ENCODE data around the gene SLC24A3.

The SLC24A3 gene

DNA sequence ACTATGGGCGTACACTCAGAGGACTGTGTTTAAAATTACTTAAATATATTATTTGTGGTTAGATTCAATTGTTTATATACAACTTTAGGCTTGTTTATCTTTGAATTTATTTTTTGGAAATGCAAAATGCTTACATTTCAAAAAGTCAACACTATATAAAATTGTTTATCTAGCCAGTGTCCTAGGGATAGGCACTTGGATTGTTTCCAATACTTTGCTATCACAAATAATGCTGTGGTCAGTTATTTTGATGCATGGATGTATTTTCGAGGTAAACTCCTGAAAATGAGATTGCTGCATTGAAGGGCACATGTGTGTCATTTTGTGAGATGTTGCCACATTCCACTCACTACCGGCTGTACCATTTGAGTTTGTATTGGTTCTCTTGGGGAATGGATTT lies 213.9 kb downstream of the SLC24A3 start:
- H3K27me3 ChIP-seq (ENCODE audit: control insufficient read depth in 5 of 5, insufficient read depth in 4 of 5, low read length in 5 of 5) = peaks cover 0 to 3% (median 0%) of the 10 kb centered on the region in 5 donors
- no peaks in the 10 kb centered on the region for H3K36me3 ChIP-seq (ENCODE audit: control insufficient read depth in 5 of 5, insufficient read depth in 5 of 5, low read length in 5 of 5)
- H3K4me1 ChIP-seq (ENCODE audit: control insufficient read depth in 5 of 5, insufficient read depth in 5 of 5, low read length in 5 of 5) = peaks cover 0 to 10% (median 0%) of the 10 kb centered on the region in 5 donors
- H3K9me3 ChIP-seq (ENCODE audit: control insufficient read depth in 5 of 5, low read length in 5 of 5) = peaks cover 0 to 3% (median 0%) of the 10 kb centered on the region in 5 donors
- H3K9ac ChIP-seq (ENCODE audit: low read length in 5 of 5) = no peak overlapping the region
- H3K4me3 ChIP-seq (ENCODE audit: low read depth in 1 of 5, low read length in 5 of 5) = no peak overlapping the region
- no peak overlapping the region for H3K27ac ChIP-seq (ENCODE audit: low read depth, low read length)

GRCh38 chr20:19427480-19427879 lies 215.0 kb downstream of the SLC24A3 start:
- H3K9ac ChIP-seq (ENCODE audit: low read length in 5 of 5) = no peak overlapping the region
- peaks cover 0 to 3% (median 0%) of the 10 kb centered on the region in 5 donors for H3K27me3 ChIP-seq (ENCODE audit: control insufficient read depth in 5 of 5, insufficient read depth in 4 of 5, low read length in 5 of 5)
- H3K4me1 ChIP-seq (ENCODE audit: control insufficient read depth in 5 of 5, insufficient read depth in 5 of 5, low read length in 5 of 5) = peaks cover 0 to 10% (median 0%) of the 10 kb centered on the region in 5 donors
- H3K9me3 ChIP-seq (ENCODE audit: control insufficient read depth in 5 of 5, low read length in 5 of 5) = no peaks in the 10 kb centered on the region
- H3K36me3 ChIP-seq (ENCODE audit: control insufficient read depth in 5 of 5, insufficient read depth in 5 of 5, low read length in 5 of 5) = no peaks in the 10 kb centered on the region
- H3K27ac ChIP-seq (ENCODE audit: low read depth, low read length) = no peak overlapping the region
- H3K4me3 ChIP-seq (ENCODE audit: low read depth in 1 of 5, low read length in 5 of 5) = no peak overlapping the region

DNA sequence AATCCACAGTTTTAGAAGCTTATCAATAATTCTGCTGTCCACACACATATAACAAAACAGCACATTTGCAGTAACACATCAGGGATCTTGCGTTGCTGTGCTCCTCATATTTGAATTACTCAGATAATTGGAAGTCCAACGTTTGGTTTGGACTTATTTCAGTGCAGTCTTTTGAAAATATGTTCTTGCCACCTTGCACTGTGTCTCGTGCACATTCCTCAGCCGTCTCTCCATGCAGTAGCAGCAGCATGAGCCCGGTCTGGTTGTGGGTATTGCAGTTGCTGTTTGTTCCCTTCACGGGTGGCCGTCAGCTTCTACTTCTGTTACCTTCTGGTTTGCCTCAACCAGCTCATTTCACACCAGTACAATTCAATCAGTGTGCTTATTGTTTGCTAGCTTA lies 215.5 kb downstream of the SLC24A3 start:
- no peaks in the 10 kb centered on the region for H3K36me3 ChIP-seq (ENCODE audit: control insufficient read depth in 5 of 5, insufficient read depth in 5 of 5, low read length in 5 of 5)
- H3K9me3 ChIP-seq (ENCODE audit: control insufficient read depth in 5 of 5, low read length in 5 of 5) = no peaks in the 10 kb centered on the region
- peaks cover 0 to 3% (median 0%) of the 10 kb centered on the region in 5 donors for H3K27me3 ChIP-seq (ENCODE audit: control insufficient read depth in 5 of 5, insufficient read depth in 4 of 5, low read length in 5 of 5)
- no peak overlapping the region for H3K4me3 ChIP-seq (ENCODE audit: low read depth in 1 of 5, low read length in 5 of 5)
- no peak overlapping the region for H3K27ac ChIP-seq (ENCODE audit: low read depth, low read length)
- no peak overlapping the region for H3K9ac ChIP-seq (ENCODE audit: low read length in 5 of 5)
- H3K4me1 ChIP-seq (ENCODE audit: control insufficient read depth in 5 of 5, insufficient read depth in 5 of 5, low read length in 5 of 5) = peaks cover 0 to 10% (median 0%) of the 10 kb centered on the region in 5 donors

DNA sequence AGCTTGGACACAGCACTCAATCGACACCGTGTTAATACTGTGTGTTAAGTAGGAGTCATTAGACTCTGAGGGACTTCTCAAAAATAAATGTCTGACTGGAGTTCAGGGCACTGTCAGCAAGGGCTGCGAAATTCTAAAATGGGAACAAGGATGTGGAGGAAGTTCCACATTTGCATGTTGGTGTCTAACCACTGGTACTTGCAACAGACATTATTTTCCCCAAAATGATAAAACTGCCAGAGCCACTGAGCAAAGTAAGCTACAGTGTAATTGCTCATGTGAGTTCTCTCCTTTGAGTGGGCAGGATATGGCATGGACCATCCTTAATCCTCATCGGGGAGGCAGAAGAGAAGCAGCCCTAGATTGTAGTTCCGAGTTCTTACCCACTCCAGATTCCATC lies 215.9 kb downstream of the SLC24A3 start:
- H3K4me1 ChIP-seq (ENCODE audit: control insufficient read depth in 5 of 5, insufficient read depth in 5 of 5, low read length in 5 of 5) = peaks cover 0 to 10% (median 0%) of the 10 kb centered on the region in 5 donors
- H3K4me3 ChIP-seq (ENCODE audit: low read depth in 1 of 5, low read length in 5 of 5) = no peak overlapping the region
- peaks cover 0 to 3% (median 0%) of the 10 kb centered on the region in 5 donors for H3K27me3 ChIP-seq (ENCODE audit: control insufficient read depth in 5 of 5, insufficient read depth in 4 of 5, low read length in 5 of 5)
- no peak overlapping the region for H3K9ac ChIP-seq (ENCODE audit: low read length in 5 of 5)
- no peaks in the 10 kb centered on the region for H3K36me3 ChIP-seq (ENCODE audit: control insufficient read depth in 5 of 5, insufficient read depth in 5 of 5, low read length in 5 of 5)
- H3K27ac ChIP-seq (ENCODE audit: low read depth, low read length) = no peak overlapping the region
- H3K9me3 ChIP-seq (ENCODE audit: control insufficient read depth in 5 of 5, low read length in 5 of 5) = no peaks in the 10 kb centered on the region

GRCh38 chr20:19429538-19429937 lies 217.1 kb downstream of the SLC24A3 start:
- Histone ChIP-seq H3K27ac (ENCODE audit: low read depth, low read length) (no peak overlapping the region), H3K27me3 (ENCODE audit: control insufficient read depth in 5 of 5, insufficient read depth in 4 of 5, low read length in 5 of 5) (peaks cover 0 to 3% (median 0%) of the 10 kb centered on the region in 5 donors), H3K36me3 (ENCODE audit: control insufficient read depth in 5 of 5, insufficient read depth in 5 of 5, low read length in 5 of 5) (no peaks in the 10 kb centered on the region), H3K4me1 (ENCODE audit: control insufficient read depth in 5 of 5, insufficient read depth in 5 of 5, low read length in 5 of 5) (peaks cover 0 to 10% (median 2%) of the 10 kb centered on the region in 5 donors), H3K4me3 (ENCODE audit: low read depth in 1 of 5, low read length in 5 of 5) (no peak overlapping the region), H3K9me3 (ENCODE audit: control insufficient read depth in 5 of 5, low read length in 5 of 5) (no peaks in the 10 kb centered on the region), H3K9ac (ENCODE audit: low read length in 5 of 5) (no peak overlapping the region)

- Histone ChIP-seq H3K27ac (ENCODE audit: low read depth, low read length) (no peak overlapping the region), H3K27me3 (ENCODE audit: control insufficient read depth in 5 of 5, insufficient read depth in 4 of 5, low read length in 5 of 5) (peaks cover 0 to 3% (median 0%) of the 10 kb centered on the region in 5 donors), H3K9ac (ENCODE audit: low read length in 5 of 5) (no peak overlapping the region), H3K36me3 (ENCODE audit: control insufficient read depth in 5 of 5, insufficient read depth in 5 of 5, low read length in 5 of 5) (no peaks in the 10 kb centered on the region), H3K4me1 (ENCODE audit: control insufficient read depth in 5 of 5, insufficient read depth in 5 of 5, low read length in 5 of 5) (peaks cover 0 to 10% (median 2%) of the 10 kb centered on the region in 5 donors), H3K4me3 (ENCODE audit: low read depth in 1 of 5, low read length in 5 of 5) (no peak overlapping the region), H3K9me3 (ENCODE audit: control insufficient read depth in 5 of 5, low read length in 5 of 5) (no peaks in the 10 kb centered on the region)
Observed at GRCh38 chr20:19430641-19431315, 218.3 kb downstream of the SLC24A3 start.

GRCh38 chr20:19431316-19431700 lies 218.9 kb downstream of the SLC24A3 start:
- H3K9ac ChIP-seq (ENCODE audit: low read length in 5 of 5) = no peak overlapping the region
- H3K27ac ChIP-seq (ENCODE audit: low read depth, low read length) = no peak overlapping the region
- peaks cover 0 to 10% (median 2%) of the 10 kb centered on the region in 5 donors for H3K4me1 ChIP-seq (ENCODE audit: control insufficient read depth in 5 of 5, insufficient read depth in 5 of 5, low read length in 5 of 5)
- H3K9me3 ChIP-seq (ENCODE audit: control insufficient read depth in 5 of 5, low read length in 5 of 5) = no peaks in the 10 kb centered on the region
- no peak overlapping the region for H3K4me3 ChIP-seq (ENCODE audit: low read depth in 1 of 5, low read length in 5 of 5)
- peaks cover 0 to 3% (median 0%) of the 10 kb centered on the region in 5 donors for H3K27me3 ChIP-seq (ENCODE audit: control insufficient read depth in 5 of 5, insufficient read depth in 4 of 5, low read length in 5 of 5)
- no peaks in the 10 kb centered on the region for H3K36me3 ChIP-seq (ENCODE audit: control insufficient read depth in 5 of 5, insufficient read depth in 5 of 5, low read length in 5 of 5)

- Histone ChIP-seq H3K27ac (ENCODE audit: low read depth, low read length) (no peak overlapping the region), H3K9me3 (ENCODE audit: control insufficient read depth in 5 of 5, low read length in 5 of 5) (no peaks in the 10 kb centered on the region)
Observed at GRCh38 chr20:19431906-19432305, 219.5 kb downstream of the SLC24A3 start.

GRCh38 chr20:19433371-19434350 lies 221.2 kb downstream of the SLC24A3 start:
- no peak overlapping the region for H3K9ac ChIP-seq (ENCODE audit: low read length in 5 of 5)
- peaks cover 0 to 2% (median 0%) of the 10 kb centered on the region in 5 donors for H3K4me1 ChIP-seq (ENCODE audit: control insufficient read depth in 5 of 5, insufficient read depth in 5 of 5, low read length in 5 of 5)
- no peak overlapping the region for H3K27ac ChIP-seq (ENCODE audit: low read depth, low read length)
- H3K27me3 ChIP-seq (ENCODE audit: control insufficient read depth in 5 of 5, insufficient read depth in 4 of 5, low read length in 5 of 5) = peaks cover 0 to 3% (median 0%) of the 10 kb centered on the region in 5 donors
- H3K9me3 ChIP-seq (ENCODE audit: control insufficient read depth in 5 of 5, low read length in 5 of 5) = no peaks in the 10 kb centered on the region
- H3K36me3 ChIP-seq (ENCODE audit: control insufficient read depth in 5 of 5, insufficient read depth in 5 of 5, low read length in 5 of 5) = no peaks in the 10 kb centered on the region
- H3K4me3 ChIP-seq (ENCODE audit: low read depth in 1 of 5, low read length in 5 of 5) = no peak overlapping the region

More at GRCh38 chr20:19431906-19432305, 219.5 kb downstream of the SLC24A3 start:
- no peak overlapping the region for H3K4me3 ChIP-seq (ENCODE audit: low read depth in 1 of 5, low read length in 5 of 5)
- H3K36me3 ChIP-seq (ENCODE audit: control insufficient read depth in 5 of 5, insufficient read depth in 5 of 5, low read length in 5 of 5) = no peaks in the 10 kb centered on the region
- peaks cover 0 to 10% (median 2%) of the 10 kb centered on the region in 5 donors for H3K4me1 ChIP-seq (ENCODE audit: control insufficient read depth in 5 of 5, insufficient read depth in 5 of 5, low read length in 5 of 5)
- no peak overlapping the region for H3K9ac ChIP-seq (ENCODE audit: low read length in 5 of 5)
- peaks cover 0 to 3% (median 0%) of the 10 kb centered on the region in 5 donors for H3K27me3 ChIP-seq (ENCODE audit: control insufficient read depth in 5 of 5, insufficient read depth in 4 of 5, low read length in 5 of 5)

DNA sequence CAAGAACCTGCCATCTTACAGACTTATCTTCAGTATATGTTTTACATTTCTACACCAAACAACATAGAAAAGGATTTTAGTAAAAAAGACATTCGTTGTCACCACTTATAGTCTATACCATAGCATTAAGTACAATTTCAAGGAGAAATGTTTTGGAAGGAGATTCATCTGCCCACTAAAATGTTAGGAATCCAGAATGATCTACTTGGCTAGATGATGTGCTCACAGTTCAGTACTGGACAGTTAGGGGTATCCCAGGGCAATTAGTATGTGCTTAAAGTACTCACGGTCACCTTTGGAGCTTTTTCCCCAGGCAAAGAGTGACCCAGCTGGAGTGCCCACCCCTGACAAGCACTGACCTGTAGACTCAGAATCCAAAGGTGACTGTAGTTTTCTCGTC lies 222.9 kb downstream of the SLC24A3 start:
- no peak overlapping the region for H3K27ac ChIP-seq (ENCODE audit: low read depth, low read length)

More for the DNA sequence above, 222.9 kb downstream of the SLC24A3 start:
- Histone ChIP-seq H3K27me3 (ENCODE audit: control insufficient read depth in 5 of 5, insufficient read depth in 4 of 5, low read length in 5 of 5) (peaks cover 0 to 3% (median 0%) of the 10 kb centered on the region in 5 donors), H3K9me3 (ENCODE audit: control insufficient read depth in 5 of 5, low read length in 5 of 5) (no peaks in the 10 kb centered on the region), H3K9ac (ENCODE audit: low read length in 5 of 5) (no peak overlapping the region), H3K4me3 (ENCODE audit: low read depth in 1 of 5, low read length in 5 of 5) (no peak overlapping the region), H3K36me3 (ENCODE audit: control insufficient read depth in 5 of 5, insufficient read depth in 5 of 5, low read length in 5 of 5) (no peaks in the 10 kb centered on the region), H3K4me1 (ENCODE audit: control insufficient read depth in 5 of 5, insufficient read depth in 5 of 5, low read length in 5 of 5) (peaks cover 0 to 2% (median 0%) of the 10 kb centered on the region in 5 donors)
